H1 (cell line): ENCODE results near the gene MAP3K10. TPM values are rescaled to one million over a fixed set of nuclear protein-coding genes. Genes with fewer than 3 reads are reported as not detected.

Experiments
- CTCF ChIA-PET: fragments of 300-600 bp; sonication (Branson Sonifier 250); formaldehyde crosslinking; loops from one replicate; lab custom pipeline; 2021; ENCODE audit not compliant: partially characterized antibody; lab: Charles Lee
- POLR2A ChIA-PET: fragments of 300-600 bp; sonication (Branson Sonifier 250); formaldehyde crosslinking; loops from one replicate; lab custom pipeline; 2021; ENCODE audit warnings: inconsistent platforms; ENCODE audit not compliant: partially characterized antibody; lab: Charles Lee
- DNase-seq, 2 experiments: peaks; one replicate each; pipeline versions ENCODE4 v3.0.0 to v3.0.0-alpha.2; 2010 to 2022; ENCODE audit warnings: low spot score in 2 of 2, low read depth in 1 of 2, mixed read lengths in 1 of 2
- FAIRE-seq: peaks from 2 replicates; lab custom pipeline; 2011; peaks lifted over from hg19 to GRCh38; lab: Jason Lieb, UNC
- H2AFZ ChIP-seq: 2 replicates; pipeline ENCODE4 v1.8.1; 2012; ENCODE audit warnings: low read length, inconsistent platforms
- H2AK5ac ChIP-seq: 2 replicates; pipeline ENCODE4 v1.6.1; 2013; ENCODE audit warnings: low read depth, low read length
- H2BK120ac ChIP-seq: replicated peaks from 2 replicates; pipeline ENCODE3; 2013; ENCODE audit warnings: low read depth, low read length, inconsistent platforms
- H2BK12ac ChIP-seq: 2 replicates; pipeline ENCODE4 v1.6.1; 2013; ENCODE audit warnings: low read depth, low read length
- H2BK15ac ChIP-seq: 2 replicates; pipeline ENCODE4 v1.6.1; 2013; ENCODE audit warnings: low read length
- H2BK20ac ChIP-seq: 2 replicates; pipeline ENCODE4 v1.6.1; 2013; ENCODE audit warnings: low read length
- H2BK5ac ChIP-seq: 2 replicates; pipeline ENCODE4 v1.6.1; 2013; ENCODE audit warnings: low read depth, low read length
- H3K14ac ChIP-seq: 2 replicates; pipeline ENCODE4 v1.6.1; 2013; ENCODE audit warnings: inconsistent platforms; ENCODE audit not compliant: insufficient read length
- H3K18ac ChIP-seq: 2 replicates; pipeline ENCODE4 v1.6.1; 2013; ENCODE audit warnings: low read length; ENCODE audit errors: extremely low read depth
- H3K23ac ChIP-seq: 2 replicates; pipeline ENCODE4 v1.6.1; 2013; ENCODE audit warnings: inconsistent platforms; ENCODE audit not compliant: insufficient read length
- H3K23me2 ChIP-seq: 2 replicates; pipeline ENCODE4 v1.6.1; 2013; ENCODE audit warnings: low read depth, low read length
- H3K27ac ChIP-seq: 2 replicates; pipeline ENCODE4 v1.6.1; 2011; ENCODE audit warnings: low read depth, low read length, inconsistent platforms
- H3K27me3 ChIP-seq, 4 experiments: replicated peaks in 1 of 4; 1 replicate in 1 of 4; 2 replicates in 3 of 4; pipeline versions ENCODE4 v1.6.1 to v1.8.1; 2011 to 2013; ENCODE audit warnings: low read length in 3 of 4, mild to moderate bottlenecking in 3 of 4, inconsistent platforms in 2 of 4, mixed read lengths in 2 of 4, moderate library complexity in 1 of 4; ENCODE audit not compliant: control insufficient read depth in 3 of 4, insufficient read depth in 3 of 4; ENCODE audit errors: extremely low read depth in 1 of 4
- H3K36me3 ChIP-seq, 4 experiments: 2 replicates each; pipeline versions ENCODE4 v1.6.1 to v1.8.1; 2011 to 2013; ENCODE audit warnings: mild to moderate bottlenecking in 4 of 4, low read length in 3 of 4, moderate library complexity in 2 of 4, control low read depth in 1 of 4, inconsistent platforms in 1 of 4; ENCODE audit not compliant: insufficient read depth in 4 of 4, control insufficient read depth in 2 of 4
- H3K4ac ChIP-seq: replicated peaks from 2 replicates; pipeline ENCODE3; 2013; ENCODE audit warnings: low read length, low read depth, mixed read lengths, inconsistent platforms; ENCODE audit not compliant: insufficient read length
- H3K4me1 ChIP-seq, 4 experiments: replicated peaks in 1 of 4; 1 replicate in 1 of 4; 2 replicates in 3 of 4; pipeline versions ENCODE4 v1.6.1 to v1.8.1; 2011 to 2013; ENCODE audit warnings: low read length in 3 of 4, inconsistent platforms in 2 of 4, mixed read lengths in 1 of 4; ENCODE audit not compliant: insufficient read depth in 4 of 4, control insufficient read depth in 3 of 4
- H3K4me2 ChIP-seq, 2 experiments: 2 replicates each; pipeline versions ENCODE4 v1.6.1 to v1.8.1; 2011 to 2013; ENCODE audit warnings: low read depth in 2 of 2, low read length in 2 of 2, control low read depth in 1 of 2, inconsistent platforms in 1 of 2, mild to moderate bottlenecking in 1 of 2; ENCODE audit not compliant: insufficient read depth in 1 of 2
- H3K4me3 ChIP-seq, 4 experiments: fragments of 200-600, 300-600 bp in 1 of 4; sonication (generic), shearing (Covaris generic), sonication (Bioruptor Twin) in 1 of 4; 2 replicates each; pipeline versions ENCODE4 v1.5.1 to v1.8.1; 2011 to 2016; ENCODE audit warnings: low read length in 4 of 4, low read depth in 3 of 4, control low read depth in 2 of 4, inconsistent platforms in 2 of 4, mild to moderate bottlenecking in 2 of 4, mixed read lengths in 1 of 4, moderate library complexity in 1 of 4; ENCODE audit not compliant: insufficient read depth in 2 of 4; ENCODE audit errors: extremely low read depth in 1 of 4
- H3K56ac ChIP-seq: replicated peaks from 2 replicates; pipeline ENCODE3; 2013; ENCODE audit warnings: low read depth, mild to moderate bottlenecking, mixed read lengths, low read length, inconsistent platforms; ENCODE audit not compliant: insufficient read length
- H3K79me1 ChIP-seq: 2 replicates; pipeline ENCODE4 v1.6.1; 2013; ENCODE audit warnings: low read depth, low read length, control low read depth
- H3K79me2 ChIP-seq, 2 experiments: 2 replicates each; pipeline versions ENCODE4 v1.6.1 to v1.8.1; 2012 to 2013; ENCODE audit warnings: low read length in 2 of 2, mild to moderate bottlenecking in 2 of 2, inconsistent platforms in 1 of 2; ENCODE audit not compliant: insufficient read depth in 2 of 2, control insufficient read depth in 1 of 2
- H3K9ac ChIP-seq, 4 experiments: replicated peaks in 1 of 4; 1 replicate in 1 of 4; 2 replicates in 3 of 4; pipeline versions ENCODE4 v1.6.1 to v1.8.1; 2011 to 2013; ENCODE audit warnings: low read depth in 3 of 4, low read length in 3 of 4, control low read depth in 2 of 4, mild to moderate bottlenecking in 2 of 4, moderate library complexity in 2 of 4, inconsistent platforms in 1 of 4; ENCODE audit errors: extremely low read depth in 1 of 4
- H3K9me3 ChIP-seq, 2 experiments: 2 replicates each; pipeline versions ENCODE4 v1.6.1 to v1.8.1; 2012 to 2013; ENCODE audit warnings: mild to moderate bottlenecking in 2 of 2, moderate library complexity in 2 of 2, control low read depth in 1 of 2, inconsistent platforms in 1 of 2, low read depth in 1 of 2, low read length in 1 of 2, mixed read lengths in 1 of 2; ENCODE audit not compliant: insufficient read depth in 2 of 2
- H4K20me1 ChIP-seq, 2 experiments: replicated peaks in 1 of 2; 2 replicates each; pipeline versions ENCODE3 to v1.8.1; 2011 to 2013; ENCODE audit warnings: inconsistent platforms in 2 of 2, low read length in 2 of 2, mild to moderate bottlenecking in 1 of 2; ENCODE audit not compliant: insufficient read depth in 2 of 2, control insufficient read depth in 1 of 2
- H4K5ac ChIP-seq: 2 replicates; pipeline ENCODE4 v1.6.1; 2013; ENCODE audit warnings: low read length, low read depth, mixed read lengths, inconsistent platforms; ENCODE audit not compliant: insufficient read length
- H4K8ac ChIP-seq: 2 replicates; pipeline ENCODE4 v1.8.0; 2013; ENCODE audit warnings: mild to moderate bottlenecking, moderate library complexity, low read length, inconsistent platforms; ENCODE audit not compliant: insufficient read depth; ENCODE audit errors: extremely low read depth
- H4K91ac ChIP-seq: replicated peaks from 2 replicates; pipeline ENCODE3; 2013; ENCODE audit warnings: low read length, mixed read lengths, inconsistent platforms; ENCODE audit not compliant: insufficient read length
- FOSL1 ChIP-seq: IDR thresholded peaks from 2 replicates; pipeline ENCODE4 v1.6.1; 2011; ENCODE audit warnings: mild to moderate bottlenecking, low read depth, low read length, moderate library complexity; ENCODE audit not compliant: insufficient read depth
- GABPA ChIP-seq: IDR thresholded peaks from 2 replicates; pipeline ENCODE4 v1.6.1; 2011; ENCODE audit warnings: mild to moderate bottlenecking, low read length, moderate library complexity, borderline replicate concordance; ENCODE audit not compliant: insufficient read depth
- JUND ChIP-seq: IDR thresholded peaks from 2 replicates; pipeline ENCODE4 v1.6.1; 2011; ENCODE audit warnings: mild to moderate bottlenecking, improper control_type of control experiment, low read length
- NRF1 ChIP-seq: IDR thresholded peaks from 2 replicates; pipeline ENCODE4 v1.6.1; 2011; ENCODE audit warnings: mild to moderate bottlenecking, low read depth, low read length, improper control_type of control experiment
- POU5F1 ChIP-seq: IDR thresholded peaks from 2 replicates; pipeline ENCODE4 v1.6.1; 2011; ENCODE audit warnings: low read depth, mild to moderate bottlenecking, low read length, moderate library complexity
- RNF2 ChIP-seq: fragments of 200-900, 300-1000 bp; sonication (generic); IDR thresholded peaks from 2 replicates; pipeline ENCODE4 v1.7.1; 2016; ENCODE audit warnings: borderline replicate concordance, low read depth, mild to moderate bottlenecking, antibody characterized with exemption, low read length; ENCODE audit not compliant: poor library complexity, severe bottlenecking; ENCODE audit errors: missing control alignments
- SP4 ChIP-seq: IDR thresholded peaks from 2 replicates; pipeline ENCODE4 v1.6.1; 2012; ENCODE audit warnings: low read length, inconsistent platforms
- TCF12 ChIP-seq: IDR thresholded peaks from 2 replicates; pipeline ENCODE4 v1.6.1; 2011; ENCODE audit warnings: low read depth, mild to moderate bottlenecking, low read length
- WGBS, 2 experiments: shearing (Covaris generic) in 1 of 2; methylation state at CpG; one replicate each; pipeline versions ENCODE4 v1.1.6 to v1.1.7; 2013 to 2015; ENCODE audit warnings: low lambda C conversion rate in 2 of 2, mixed read lengths in 2 of 2, inconsistent platforms in 1 of 2, low coverage in 1 of 2, missing lambda C conversion rate in 1 of 2; ENCODE audit not compliant: insufficient replicate concordance in 2 of 2, insufficient coverage in 1 of 2, insufficient read length in 1 of 2; ENCODE audit errors: extremely low coverage in 1 of 2, missing lambda C conversion rate in 1 of 2; 5-methylcytosine and 5-hydroxymethylcytosine counted together
- polyA plus RNA-seq, 7 experiments: library from polyadenylated mRNA; depleted of rRNA in 3 of 7; stranded (reverse) in 5 of 7; unstranded in 2 of 7; fragments of >200 nt in 5 of 7; fragments of 200-250 nt in 2 of 7; gene quantifications; 1 replicate in 5 of 7; 2 replicates in 1 of 7; 4 replicates in 1 of 7; pipeline versions ENCODE4 v1.2.1 to v1.2.3, GENCODE V29; 2011 to 2013; ENCODE audit warnings: missing spikeins in 2 of 7, mixed read lengths in 2 of 7
- total RNA-seq: library from RNA; stranded (reverse); fragmentation: NEBNext Ultra II Directional; extraction: Animal tissue kit (Norgen Biotek cat#: 25700); gene quantifications from 2 replicates; pipeline ENCODE4 v1.2.1, GENCODE V29; 2021
- TF ChIP-seq, protein P1 (sequence below): IDR thresholded peaks from 2 replicates; pipeline ENCODE4 v1.6.1; 2012; ENCODE audit warnings: inconsistent platforms

The MAP3K10 gene
- total and polyA plus RNA-seq, 2 of the 8 experiments (the other 6 are each of a cell fraction or from before 2014, with no cell fraction given) = 4.9 to 15.9 TPM

DNA sequence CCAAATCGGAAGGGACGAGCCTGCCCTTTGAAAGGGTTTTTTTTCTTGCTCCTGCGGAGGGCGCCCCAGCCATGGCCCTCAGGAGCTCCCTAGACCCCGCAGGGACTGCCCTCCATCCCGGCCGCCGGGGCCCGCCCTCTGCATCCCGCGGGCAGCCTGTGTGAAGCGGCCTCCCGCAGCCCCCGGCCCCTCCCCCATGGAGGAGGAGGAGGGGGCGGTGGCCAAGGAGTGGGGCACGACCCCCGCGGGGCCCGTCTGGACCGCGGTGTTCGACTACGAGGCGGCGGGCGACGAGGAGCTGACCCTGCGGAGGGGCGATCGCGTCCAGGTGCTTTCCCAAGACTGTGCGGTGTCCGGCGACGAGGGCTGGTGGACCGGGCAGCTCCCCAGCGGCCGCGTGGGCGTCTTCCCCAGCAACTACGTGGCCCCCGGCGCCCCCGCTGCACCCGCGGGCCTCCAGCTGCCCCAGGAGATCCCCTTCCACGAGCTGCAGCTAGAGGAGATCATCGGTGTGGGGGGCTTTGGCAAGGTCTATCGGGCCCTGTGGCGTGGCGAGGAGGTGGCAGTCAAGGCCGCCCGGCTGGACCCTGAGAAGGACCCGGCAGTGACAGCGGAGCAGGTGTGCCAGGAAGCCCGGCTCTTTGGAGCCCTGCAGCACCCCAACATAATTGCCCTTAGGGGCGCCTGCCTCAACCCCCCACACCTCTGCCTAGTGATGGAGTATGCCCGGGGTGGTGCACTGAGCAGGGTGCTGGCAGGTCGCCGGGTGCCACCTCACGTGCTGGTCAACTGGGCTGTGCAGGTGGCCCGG lies 815 bp downstream of the MAP3K10 start:
- POLR2A ChIA-PET = interaction anchor here (0.8 to 1.7 kb wide), 5 partner anchors 10 to 250 kb away, joined by 3 to 4 read pairs (median 3); no protein-coding TSS in a partner anchor
- H3K79me2 ChIP-seq = no peaks in the 10 kb centered on the region
- TF ChIP-seq NRF1 (no peak), TCF12 (no peak), RNF2 (no peak), GABPA (no peak), POU5F1 (no peak), JUND (no peak), FOSL1 (no peak), SP4 (no peak)
- TF ChIP-seq, protein P1, sequence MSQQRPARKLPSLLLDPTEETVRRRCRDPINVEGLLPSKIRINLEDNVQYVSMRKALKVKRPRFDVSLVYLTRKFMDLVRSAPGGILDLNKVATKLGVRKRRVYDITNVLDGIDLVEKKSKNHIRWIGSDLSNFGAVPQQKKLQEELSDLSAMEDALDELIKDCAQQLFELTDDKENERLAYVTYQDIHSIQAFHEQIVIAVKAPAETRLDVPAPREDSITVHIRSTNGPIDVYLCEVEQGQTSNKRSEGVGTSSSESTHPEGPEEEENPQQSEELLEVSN = 0 out of 2 replicates have a peak, but pooled peaks have one; percentile 23

More for the DNA sequence above, 815 bp downstream of the MAP3K10 start:
- Histone ChIP-seq H3K14ac (no peak overlapping the region), H3K36me3 (no peaks in the 10 kb centered on the region), H2AK5ac (no peak overlapping the region), H4K20me1 (peaks cover 0 to 11% of the 10 kb centered on the region in 2 experiments), H2AFZ (no peak overlapping the region), H3K4me3 (peak overlapping the region; percentile 40 to 98 (median 62)), H3K27ac (no peak overlapping the region), H4K5ac (no peak overlapping the region), H2BK15ac (0 out of 2 replicates have a peak overlapping the region, but pooled peaks have one; percentile 61), H2BK5ac (no peak overlapping the region), H3K9me3 (no peaks in the 10 kb centered on the region), H3K4me1 (peaks cover 5 to 12% (median 9%) of the 10 kb centered on the region in 4 experiments), H3K23ac (no peak overlapping the region), H3K18ac (peak overlapping the region; percentile 6; the same call in 1 of the 2 replicates), H3K9ac (peak overlapping the region in 2 of 4 experiments; percentile 19 to 67; a peak in 2 of 7 replicates), H4K8ac (no peak overlapping the region; the same call in 1 of the 2 replicates), H2BK20ac (no peak overlapping the region), H3K4ac (no peak overlapping the region), H3K56ac (no peak overlapping the region), H4K91ac (peak overlapping the region; percentile 32), H2BK120ac (no peak overlapping the region), H3K4me2 (peak overlapping the region; percentile 56 to 77), H2BK12ac (no peak overlapping the region), H3K27me3 (no peaks in the 10 kb centered on the region; a peak in 1 of 7 replicates), H3K23me2 (peaks cover 4% of the 10 kb centered on the region; the same call in 1 of the 2 replicates), H3K79me1 (peaks cover 8% of the 10 kb centered on the region; the same call in 1 of the 2 replicates)
- 71% methylated on average over 19 of the region's 62 CpGs; no CpG with 5 or more reads in 1 of the 2 experiments for WGBS, 2 experiments
- CTCF ChIA-PET = interaction anchor here (0.8 to 1.5 kb wide), 9 partner anchors 10 to 78 kb away, joined by 3 to 8 read pairs (median 3); no protein-coding TSS in a partner anchor
- DNase-seq (peak in 1 of 2 experiments; percentile 83), FAIRE-seq (no peak)
